Activated CD4-positive, alpha-beta T cell treated with anti-CD3 and anti-CD28 coated beads for 36 hours (primary cell): ENCODE data around the gene GFRA4. TPM values are rescaled to one million over a fixed set of nuclear protein-coding genes. Genes with fewer than 3 reads are reported as not detected.

Experiments used
- total RNA-seq, 2 experiments: library from RNA; stranded (reverse); gene quantifications; one replicate each; pipeline ENCODE4 v1.2.3, GENCODE V29; 2021

Gene GFRA4
- total RNA-seq, 2 experiments from 2014 or later: not detected

Other genes starting within 250 kb of the GFRA4 start
- gene ATRN, start 192.4 kb downstream of the GFRA4 start, total RNA-seq: 1 to 10 TPM; 6.8 to 7.6 TPM
- not detected for gene ADAM33, start 18.6 kb upstream of the GFRA4 start, total RNA-seq
- gene SIGLEC1, start 49.2 kb upstream of the GFRA4 start, total RNA-seq: not detected
- not detected for gene HSPA12B, start 69.3 kb upstream of the GFRA4 start, total RNA-seq
- gene ADISSP, start 104.4 kb upstream of the GFRA4 start, total RNA-seq: 10 to 100 TPM; 46.5 to 57.3 TPM
- gene SPEF1, start 118.0 kb upstream of the GFRA4 start, total RNA-seq: under 1 TPM in 1 of 2 experiments, not detected in 1; 0.14 TPM
- gene CENPB, start 123.3 kb upstream of the GFRA4 start, total RNA-seq: 10 to 100 TPM; 46.2 to 48.3 TPM
- gene CDC25B, start 132.9 kb upstream of the GFRA4 start, total RNA-seq: 10 to 100 TPM; 79.8 to 96.2 TPM
- gene AP5S1, start 157.1 kb upstream of the GFRA4 start, total RNA-seq: 10 to 100 TPM in 1 of 2 experiments, 1 to 10 TPM in 1; 9.1 to 11.3 TPM
- gene MAVS, start 183.4 kb upstream of the GFRA4 start, total RNA-seq: 10 to 100 TPM; 23.2 to 25.9 TPM
- gene PANK2, start 226.0 kb upstream of the GFRA4 start, total RNA-seq: 10 to 100 TPM; 37.2 to 50.2 TPM